ENCODE data around the gene RPP40.

RPP40 gene

DNA sequence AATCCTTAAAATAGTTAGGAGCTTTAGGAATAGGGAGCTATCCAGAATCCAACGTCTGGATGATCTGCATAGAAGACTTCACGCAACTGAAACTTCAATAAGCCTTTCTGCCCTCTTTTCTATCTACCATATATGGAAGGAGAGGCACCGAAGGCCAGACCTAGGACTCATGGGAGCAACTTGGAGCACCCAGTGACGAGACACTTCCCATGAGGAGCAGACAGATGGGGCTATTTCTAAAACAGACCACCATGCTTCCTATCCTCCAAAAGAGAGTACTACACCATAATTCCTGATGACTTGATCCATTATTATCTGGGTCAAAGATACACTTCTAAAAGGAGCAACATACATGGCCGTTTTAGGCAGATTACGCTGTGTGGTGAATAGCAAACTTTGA lies 6.0 kb downstream of the RPP40 start:
- Histone ChIP-seq H3K36me3 (ENCODE audit: control insufficient read depth in 1 of 2, insufficient read depth in 2 of 2, low read length in 2 of 2) (peaks cover 0 to 21% of the 10 kb centered on the region in 2 donors), H3K9me3 (ENCODE audit: control insufficient read depth in 1 of 2, low read length in 2 of 2) (no peaks in the 10 kb centered on the region), H3K4me3 (ENCODE audit: low read depth in 1 of 2, low read length in 2 of 2) (no peak overlapping the region), H3K27me3 (ENCODE audit: control insufficient read depth in 1 of 2, insufficient read depth in 2 of 2, low read length in 2 of 2) (no peaks in the 10 kb centered on the region), H3K27ac (ENCODE audit: low read depth, low read length) (no peak overlapping the region), H3K9ac (ENCODE audit: low read depth in 1 of 2, low read length in 2 of 2) (no peak overlapping the region), H3K4me1 (ENCODE audit: control insufficient read depth in 1 of 2, insufficient read depth in 2 of 2, low read length in 2 of 2) (no peaks in the 10 kb centered on the region)

DNA sequence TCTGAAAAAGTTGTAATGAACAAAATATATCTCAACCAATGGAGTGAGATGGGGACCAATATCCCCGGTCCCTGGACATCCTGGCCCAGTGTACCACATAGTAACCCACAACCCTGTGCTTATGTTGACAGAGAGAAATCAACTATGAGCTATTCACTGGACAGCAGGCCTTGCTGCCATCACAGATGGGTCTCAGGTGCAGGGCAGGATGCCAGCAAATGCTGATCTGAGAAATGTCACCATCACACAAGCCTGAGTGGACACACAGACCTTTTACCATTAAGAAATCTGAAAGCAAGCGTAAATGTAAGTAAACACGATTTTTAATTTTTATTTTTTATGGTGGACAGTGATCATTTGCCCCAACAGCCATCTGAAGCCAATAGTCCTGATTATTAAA lies 9.1 kb downstream of the RPP40 start:
- Histone ChIP-seq H3K27ac (ENCODE audit: low read depth, low read length) (no peak overlapping the region), H3K9me3 (ENCODE audit: control insufficient read depth in 1 of 2, low read length in 2 of 2) (no peaks in the 10 kb centered on the region), H3K27me3 (ENCODE audit: control insufficient read depth in 1 of 2, insufficient read depth in 2 of 2, low read length in 2 of 2) (no peaks in the 10 kb centered on the region), H3K4me3 (ENCODE audit: low read depth in 1 of 2, low read length in 2 of 2) (no peak overlapping the region), H3K9ac (ENCODE audit: low read depth in 1 of 2, low read length in 2 of 2) (no peak overlapping the region), H3K36me3 (ENCODE audit: control insufficient read depth in 1 of 2, insufficient read depth in 2 of 2, low read length in 2 of 2) (peaks cover 0 to 15% of the 10 kb centered on the region in 2 donors), H3K4me1 (ENCODE audit: control insufficient read depth in 1 of 2, insufficient read depth in 2 of 2, low read length in 2 of 2) (no peaks in the 10 kb centered on the region)

- Histone ChIP-seq H3K27me3 (ENCODE audit: control insufficient read depth in 1 of 2, insufficient read depth in 2 of 2, low read length in 2 of 2) (no peaks in the 10 kb centered on the region), H3K4me1 (ENCODE audit: control insufficient read depth in 1 of 2, insufficient read depth in 2 of 2, low read length in 2 of 2) (no peaks in the 10 kb centered on the region), H3K4me3 (ENCODE audit: low read depth in 1 of 2, low read length in 2 of 2) (no peak overlapping the region), H3K9ac (ENCODE audit: low read depth in 1 of 2, low read length in 2 of 2) (no peak overlapping the region), H3K27ac (ENCODE audit: low read depth, low read length) (no peak overlapping the region), H3K36me3 (ENCODE audit: control insufficient read depth in 1 of 2, insufficient read depth in 2 of 2, low read length in 2 of 2) (no peaks in the 10 kb centered on the region), H3K9me3 (ENCODE audit: control insufficient read depth in 1 of 2, low read length in 2 of 2) (no peaks in the 10 kb centered on the region)
Observed at GRCh38 chr6:4987432-4987831, 16.4 kb downstream of the RPP40 start.

GRCh38 chr6:4986999-4987398 lies 16.8 kb downstream of the RPP40 start:
- Histone ChIP-seq H3K9me3 (ENCODE audit: control insufficient read depth in 1 of 2, low read length in 2 of 2) (no peaks in the 10 kb centered on the region), H3K27me3 (ENCODE audit: control insufficient read depth in 1 of 2, insufficient read depth in 2 of 2, low read length in 2 of 2) (no peaks in the 10 kb centered on the region), H3K4me1 (ENCODE audit: control insufficient read depth in 1 of 2, insufficient read depth in 2 of 2, low read length in 2 of 2) (no peaks in the 10 kb centered on the region), H3K27ac (ENCODE audit: low read depth, low read length) (no peak overlapping the region), H3K4me3 (ENCODE audit: low read depth in 1 of 2, low read length in 2 of 2) (no peak overlapping the region), H3K36me3 (ENCODE audit: control insufficient read depth in 1 of 2, insufficient read depth in 2 of 2, low read length in 2 of 2) (no peaks in the 10 kb centered on the region), H3K9ac (ENCODE audit: low read depth in 1 of 2, low read length in 2 of 2) (no peak overlapping the region)

DNA sequence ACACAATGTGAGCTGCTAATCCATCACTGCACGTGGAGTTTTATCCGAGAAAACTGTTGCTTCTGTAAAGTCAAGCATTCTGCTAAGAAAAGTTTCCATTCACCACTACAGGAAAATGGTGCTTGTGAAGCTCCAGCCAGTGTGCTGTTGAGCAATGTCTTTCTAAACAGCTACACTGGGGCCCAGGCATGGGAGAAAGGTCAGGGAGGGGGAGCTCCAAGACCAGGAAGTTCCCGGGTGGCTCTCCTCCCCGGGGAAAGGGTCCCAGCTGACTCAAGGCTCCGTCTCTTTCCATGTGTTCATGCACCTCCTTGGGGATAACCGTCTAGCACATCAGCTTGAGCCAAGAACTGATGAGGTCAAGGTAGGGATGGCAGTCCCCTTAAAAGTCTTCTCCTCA lies 20.5 kb downstream of the RPP40 start:
- H3K27me3 ChIP-seq (ENCODE audit: control insufficient read depth in 1 of 2, insufficient read depth in 2 of 2, low read length in 2 of 2), result no peaks in the 10 kb centered on the region
- H3K4me1 ChIP-seq (ENCODE audit: control insufficient read depth in 1 of 2, insufficient read depth in 2 of 2, low read length in 2 of 2), result no peaks in the 10 kb centered on the region
- H3K27ac ChIP-seq (ENCODE audit: low read depth, low read length), result no peak overlapping the region
- H3K9me3 ChIP-seq (ENCODE audit: control insufficient read depth in 1 of 2, low read length in 2 of 2), result peaks cover 9 to 10% of the 10 kb centered on the region in 2 donors
- no peaks in the 10 kb centered on the region for H3K36me3 ChIP-seq (ENCODE audit: control insufficient read depth in 1 of 2, insufficient read depth in 2 of 2, low read length in 2 of 2)
- no peak overlapping the region for H3K4me3 ChIP-seq (ENCODE audit: low read depth in 1 of 2, low read length in 2 of 2)
- no peak overlapping the region for H3K9ac ChIP-seq (ENCODE audit: low read depth in 1 of 2, low read length in 2 of 2)

GRCh38 chr6:4981761-4982160 lies 22.1 kb downstream of the RPP40 start:
- no peak overlapping the region for H3K4me3 ChIP-seq (ENCODE audit: low read depth in 1 of 2, low read length in 2 of 2)
- H3K9ac ChIP-seq (ENCODE audit: low read depth in 1 of 2, low read length in 2 of 2), result no peak overlapping the region
- H3K4me1 ChIP-seq (ENCODE audit: control insufficient read depth in 1 of 2, insufficient read depth in 2 of 2, low read length in 2 of 2), result no peaks in the 10 kb centered on the region
- H3K36me3 ChIP-seq (ENCODE audit: control insufficient read depth in 1 of 2, insufficient read depth in 2 of 2, low read length in 2 of 2), result no peaks in the 10 kb centered on the region
- no peak overlapping the region for H3K27ac ChIP-seq (ENCODE audit: low read depth, low read length)
- no peaks in the 10 kb centered on the region for H3K27me3 ChIP-seq (ENCODE audit: control insufficient read depth in 1 of 2, insufficient read depth in 2 of 2, low read length in 2 of 2)
- H3K9me3 ChIP-seq (ENCODE audit: control insufficient read depth in 1 of 2, low read length in 2 of 2), result peaks cover 9 to 10% of the 10 kb centered on the region in 2 donors

- H3K27ac ChIP-seq (ENCODE audit: low read depth, low read length), result no peak overlapping the region
- no peaks in the 10 kb centered on the region for H3K36me3 ChIP-seq (ENCODE audit: control insufficient read depth in 1 of 2, insufficient read depth in 2 of 2, low read length in 2 of 2)
- H3K9ac ChIP-seq (ENCODE audit: low read depth in 1 of 2, low read length in 2 of 2), result no peak overlapping the region
- no peak overlapping the region for H3K4me3 ChIP-seq (ENCODE audit: low read depth in 1 of 2, low read length in 2 of 2)
- H3K9me3 ChIP-seq (ENCODE audit: control insufficient read depth in 1 of 2, low read length in 2 of 2), result peaks cover 9 to 10% of the 10 kb centered on the region in 2 donors
- H3K27me3 ChIP-seq (ENCODE audit: control insufficient read depth in 1 of 2, insufficient read depth in 2 of 2, low read length in 2 of 2), result no peaks in the 10 kb centered on the region
- H3K4me1 ChIP-seq (ENCODE audit: control insufficient read depth in 1 of 2, insufficient read depth in 2 of 2, low read length in 2 of 2), result no peaks in the 10 kb centered on the region
Observed at GRCh38 chr6:4979426-4979825, 24.4 kb downstream of the RPP40 start.

DNA sequence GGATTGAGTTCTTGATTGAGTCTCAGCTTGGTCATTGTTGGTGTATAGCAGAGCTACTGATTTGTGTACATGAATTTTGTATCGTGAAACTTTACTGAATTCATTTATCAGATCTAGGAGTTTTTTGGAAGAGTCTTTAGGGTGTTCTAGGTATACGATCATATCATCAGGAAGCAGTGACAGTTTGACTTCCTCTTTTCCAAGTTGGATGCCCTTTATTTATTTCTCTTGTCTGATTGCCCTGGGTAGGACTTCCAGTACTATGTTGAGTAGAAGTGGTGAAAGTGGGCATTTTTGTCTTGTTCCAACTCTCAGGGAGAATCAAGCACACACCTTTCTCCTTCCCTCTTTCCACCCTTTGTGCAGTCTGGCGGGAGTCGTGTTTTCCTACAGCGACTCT lies 26.4 kb downstream of the RPP40 start:
- H3K9me3 ChIP-seq (ENCODE audit: control insufficient read depth in 1 of 2, low read length in 2 of 2), result peaks cover 9 to 10% of the 10 kb centered on the region in 2 donors
- no peak overlapping the region for H3K27ac ChIP-seq (ENCODE audit: low read depth, low read length)
- H3K27me3 ChIP-seq (ENCODE audit: control insufficient read depth in 1 of 2, insufficient read depth in 2 of 2, low read length in 2 of 2), result no peaks in the 10 kb centered on the region
- no peak overlapping the region for H3K4me3 ChIP-seq (ENCODE audit: low read depth in 1 of 2, low read length in 2 of 2)
- no peaks in the 10 kb centered on the region for H3K4me1 ChIP-seq (ENCODE audit: control insufficient read depth in 1 of 2, insufficient read depth in 2 of 2, low read length in 2 of 2)
- no peak overlapping the region for H3K9ac ChIP-seq (ENCODE audit: low read depth in 1 of 2, low read length in 2 of 2)
- H3K36me3 ChIP-seq (ENCODE audit: control insufficient read depth in 1 of 2, insufficient read depth in 2 of 2, low read length in 2 of 2), result no peaks in the 10 kb centered on the region

DNA sequence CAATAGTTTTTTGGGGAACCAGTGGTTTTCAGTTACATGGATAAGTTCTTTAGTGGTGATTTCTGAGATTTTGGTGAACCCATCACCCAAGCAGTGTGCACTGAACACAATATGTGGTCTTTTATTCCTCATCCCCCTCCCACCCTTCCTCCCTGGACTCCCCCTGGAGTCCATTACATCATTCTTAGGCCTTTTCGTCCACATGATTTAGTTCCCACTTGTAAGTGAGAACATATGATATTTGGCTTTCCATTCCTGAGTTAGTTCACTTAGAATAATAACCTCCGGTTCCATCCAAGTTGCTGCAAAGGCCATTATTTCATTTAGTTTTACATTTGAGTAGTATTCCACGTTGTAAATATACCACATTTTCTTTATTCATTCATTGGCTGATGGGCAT lies 28.3 kb downstream of the RPP40 start:
- H3K27ac ChIP-seq (ENCODE audit: low read depth, low read length), result no peak overlapping the region
- no peaks in the 10 kb centered on the region for H3K27me3 ChIP-seq (ENCODE audit: control insufficient read depth in 1 of 2, insufficient read depth in 2 of 2, low read length in 2 of 2)
- H3K4me1 ChIP-seq (ENCODE audit: control insufficient read depth in 1 of 2, insufficient read depth in 2 of 2, low read length in 2 of 2), result no peaks in the 10 kb centered on the region
- no peaks in the 10 kb centered on the region for H3K36me3 ChIP-seq (ENCODE audit: control insufficient read depth in 1 of 2, insufficient read depth in 2 of 2, low read length in 2 of 2)
- peaks cover 9 to 10% of the 10 kb centered on the region in 2 donors for H3K9me3 ChIP-seq (ENCODE audit: control insufficient read depth in 1 of 2, low read length in 2 of 2)
- H3K4me3 ChIP-seq (ENCODE audit: low read depth in 1 of 2, low read length in 2 of 2), result no peak overlapping the region
- no peak overlapping the region for H3K9ac ChIP-seq (ENCODE audit: low read depth in 1 of 2, low read length in 2 of 2)

- Histone ChIP-seq H3K27ac (ENCODE audit: low read depth, low read length) (no peak overlapping the region), H3K9ac (ENCODE audit: low read depth in 1 of 2, low read length in 2 of 2) (no peak overlapping the region), H3K4me3 (ENCODE audit: low read depth in 1 of 2, low read length in 2 of 2) (no peak overlapping the region), H3K9me3 (ENCODE audit: control insufficient read depth in 1 of 2, low read length in 2 of 2) (peaks cover 9 to 10% of the 10 kb centered on the region in 2 donors), H3K36me3 (ENCODE audit: control insufficient read depth in 1 of 2, insufficient read depth in 2 of 2, low read length in 2 of 2) (no peaks in the 10 kb centered on the region), H3K27me3 (ENCODE audit: control insufficient read depth in 1 of 2, insufficient read depth in 2 of 2, low read length in 2 of 2) (no peaks in the 10 kb centered on the region), H3K4me1 (ENCODE audit: control insufficient read depth in 1 of 2, insufficient read depth in 2 of 2, low read length in 2 of 2) (no peaks in the 10 kb centered on the region)
Observed at GRCh38 chr6:4974962-4975361, 28.9 kb downstream of the RPP40 start.

Data from duodenal mucosa (tissue), 2 donors.